Caco-2 (cell line): ENCODE measurements around the gene PSMC1. TPM values are rescaled to one million over a fixed set of nuclear protein-coding genes. Genes with fewer than 3 reads are reported as not detected.

Source experiments
- BruUV-seq: library from RNA; stranded (reverse); fragments of 400-500 nt; replicated peaks from 2 replicates; lab custom pipeline; 2021; lab: Mats Ljungman, UMichigan
- CTCF ChIA-PET: fragments of 300-600 bp; sonication (Branson Sonifier 250); formaldehyde crosslinking; loops from one replicate; lab custom pipeline; 2022; ENCODE audit warnings: antibody characterized with exemption; lab: Charles Lee
- POLR2A ChIA-PET: fragments of 300-600 bp; sonication (Branson Sonifier 250); formaldehyde crosslinking; loops from one replicate; lab custom pipeline; 2022; ENCODE audit warnings: antibody characterized with exemption; lab: Charles Lee
- DNase-seq, 2 experiments: peaks; one replicate each; pipeline versions ENCODE4 v3.0.0 to v3.0.0-alpha.2; 2020 to 2022
- H3K27me3 ChIP-seq: replicated peaks from 2 replicates; pipeline ENCODE4 v1.6.0; 2011; ENCODE audit warnings: low read length; ENCODE audit not compliant: control insufficient read depth, insufficient read depth
- H3K36me3 ChIP-seq: 2 replicates; pipeline ENCODE4 v1.5.1; 2011; ENCODE audit warnings: low read length; ENCODE audit not compliant: control insufficient read depth, insufficient read depth
- H3K4me1 ChIP-seq: fragments of 250-450 bp; sonication (Bioruptor Pico); 2 replicates; pipeline ENCODE4 v1.5.1; 2020; ENCODE audit warnings: mild to moderate bottlenecking
- H3K4me3 ChIP-seq: 2 replicates; pipeline ENCODE4 v1.5.1; 2011; ENCODE audit warnings: low read depth, mild to moderate bottlenecking, control low read depth, low read length
- H3K9me3 ChIP-seq: fragments of 250-450 bp; sonication (Bioruptor Pico); 2 replicates; pipeline ENCODE4 v1.5.1; 2020; ENCODE audit warnings: mild to moderate bottlenecking, moderate library complexity
- H3K27ac Mint-ChIP-seq: one replicate; pipeline ENCODE4 v1.8.0; 2022; ENCODE audit warnings: mixed read lengths; ENCODE audit not compliant: unreplicated experiment
- H3K27me3 Mint-ChIP-seq: one replicate; pipeline ENCODE4 v1.8.0; 2022; ENCODE audit warnings: mixed read lengths; ENCODE audit not compliant: insufficient read depth, unreplicated experiment
- H3K36me3 Mint-ChIP-seq: one replicate; pipeline ENCODE4 v1.8.0; 2022; ENCODE audit warnings: mild to moderate bottlenecking, mixed read lengths; ENCODE audit not compliant: insufficient read depth, unreplicated experiment
- H3K4me1 Mint-ChIP-seq: one replicate; pipeline ENCODE4 v1.8.0; 2022; ENCODE audit warnings: low read depth, mixed read lengths; ENCODE audit not compliant: unreplicated experiment
- H3K4me3 Mint-ChIP-seq: one replicate; pipeline ENCODE4 v1.8.0; 2022; ENCODE audit warnings: mild to moderate bottlenecking, moderate library complexity, mixed read lengths; ENCODE audit not compliant: unreplicated experiment
- H3K9me3 Mint-ChIP-seq: one replicate; pipeline ENCODE4 v1.8.0; 2022; ENCODE audit warnings: mixed read lengths; ENCODE audit not compliant: unreplicated experiment
- CTCF ChIP-seq, 2 experiments: fragments of 200-600 bp in 1 of 2; IDR thresholded peaks; 1 replicate in 1 of 2; 2 replicates in 1 of 2; pipeline versions ENCODE4 v1.5.1 to v1.8.0; 2011 to 2022; ENCODE audit warnings: antibody characterized with exemption in 1 of 2, control low read depth in 1 of 2, inconsistent platforms in 1 of 2, low read depth in 1 of 2, low read length in 1 of 2, mild to moderate bottlenecking in 1 of 2, moderate library complexity in 1 of 2; ENCODE audit not compliant: insufficient read depth in 1 of 2, severe bottlenecking in 1 of 2, unreplicated experiment in 1 of 2
- intact Hi-C: fragments of 100-400 bp; cut with micrococcal nuclease; formaldehyde crosslinking; loops from one replicate; pipeline ENCODE4 v1.10.0; 2022; ENCODE audit not compliant: unreplicated experiment
- total RNA-seq: library from RNA; stranded (reverse); gene quantifications from 2 replicates; pipeline ENCODE4 v1.2.3, GENCODE V29; 2022

Gene PSMC1
- total RNA-seq, 1 experiment from 2014 or later = 101 TPM

- Histone ChIP-seq H3K9me3 (no peaks in the 10 kb centered on the region), H3K4me3 (no peak overlapping the region), H3K36me3 (no peaks in the 10 kb centered on the region; the same call in 1 of the 2 replicates), H3K27me3 (no peaks in the 10 kb centered on the region), H3K4me1 (no peaks in the 10 kb centered on the region)
- Mint-ChIP-seq H3K4me3 (no peak overlapping the region), H3K36me3 (peaks cover 17% of the 10 kb centered on the region), H3K27me3 (no peaks in the 10 kb centered on the region), H3K4me1 (no peaks in the 10 kb centered on the region), H3K9me3 (no peaks in the 10 kb centered on the region), H3K27ac (no peak overlapping the region)
- POLR2A ChIA-PET = interaction anchor here (0.9 kb wide), 1 partner anchor 395 kb away, joined by 3 read pairs; no protein-coding TSS in a partner anchor
- TF ChIP-seq CTCF (IDR thresholded peaks at IDR 0.05; ENCODE audit: insufficient read depth in 1 of 2, low read depth in 1 of 2, low read length in 1 of 2, severe bottlenecking in 1 of 2, unreplicated experiment in 1 of 2) = no peak
- CTCF ChIA-PET = no interaction called here
- intact Hi-C loops = loop anchor here (10.0 kb wide), 1 partner anchor 291 kb away; no protein-coding TSS in a partner anchor
- no TSS peak for BruUV-seq
- no peak for DNase-seq
These were observed 47.1 kb downstream of the PSMC1 start for GRCh38 chr14:90303473-90303872.

- no peak for DNase-seq
- H3K4me1 Mint-ChIP-seq = no peaks in the 10 kb centered on the region
- no peak overlapping the region for H3K4me3 ChIP-seq
- TF ChIP-seq CTCF (IDR thresholded peaks at IDR 0.05; ENCODE audit: insufficient read depth in 1 of 2, low read depth in 1 of 2, low read length in 1 of 2, severe bottlenecking in 1 of 2, unreplicated experiment in 1 of 2) = no peak
- POLR2A ChIA-PET = no interaction called here
- intact Hi-C loops = loop anchor here (1.0 to 10.0 kb wide), 2 partner anchors 8 to 290 kb away; no protein-coding TSS in a partner anchor
- H3K27me3 ChIP-seq = no peaks in the 10 kb centered on the region
- peaks cover 25% of the 10 kb centered on the region for H3K36me3 Mint-ChIP-seq
- H3K27me3 Mint-ChIP-seq = no peaks in the 10 kb centered on the region
- no peaks in the 10 kb centered on the region; the same call in 1 of the 2 replicates for H3K36me3 ChIP-seq
- CTCF ChIA-PET = no interaction called here
- no peaks in the 10 kb centered on the region for H3K4me1 ChIP-seq
- no peaks in the 10 kb centered on the region for H3K9me3 ChIP-seq
- H3K4me3 Mint-ChIP-seq = no peak overlapping the region
- no peaks in the 10 kb centered on the region for H3K9me3 Mint-ChIP-seq
- BruUV-seq = no TSS peak
- H3K27ac Mint-ChIP-seq = no peak overlapping the region
These were observed 48.1 kb downstream of the PSMC1 start for GRCh38 chr14:90304502-90304901.

- H3K4me3 Mint-ChIP-seq = no peak overlapping the region
- TF ChIP-seq CTCF (IDR thresholded peaks at IDR 0.05; ENCODE audit: insufficient read depth in 1 of 2, low read depth in 1 of 2, low read length in 1 of 2, severe bottlenecking in 1 of 2, unreplicated experiment in 1 of 2) = no peak
- ChIA-PET CTCF (no interaction called here), POLR2A (no interaction called here)
- no TSS peak for BruUV-seq
- Histone ChIP-seq H3K36me3 (no peaks in the 10 kb centered on the region; the same call in 1 of the 2 replicates), H3K9me3 (no peaks in the 10 kb centered on the region), H3K4me1 (no peaks in the 10 kb centered on the region), H3K4me3 (no peak overlapping the region), H3K27me3 (no peaks in the 10 kb centered on the region)
- intact Hi-C loops = loop anchor here (10.0 kb wide), 1 partner anchor 290 kb away; no protein-coding TSS in a partner anchor
- H3K27me3 Mint-ChIP-seq = no peaks in the 10 kb centered on the region
- H3K27ac Mint-ChIP-seq = no peak overlapping the region
- no peaks in the 10 kb centered on the region for H3K4me1 Mint-ChIP-seq
- DNase-seq = no peak
- no peaks in the 10 kb centered on the region for H3K9me3 Mint-ChIP-seq
- H3K36me3 Mint-ChIP-seq = peaks cover 32% of the 10 kb centered on the region
These were observed 48.8 kb downstream of the PSMC1 start for GRCh38 chr14:90305176-90305601.
